Ascending aorta (tissue), 2 donors: ENCODE measurements around the gene TRAF3IP3. TPM values are rescaled to one million over a fixed set of nuclear protein-coding genes. Genes with fewer than 3 reads are reported as not detected.

Source experiments
- DNase-seq, 2 donors: peaks; one replicate each; pipeline ENCODE4 v3.0.0-alpha.2; 2019; ENCODE audit warnings: low spot score in 2 of 2
- H3K27ac ChIP-seq, 2 donors: fragments of 200-600 bp; sonication (generic); one replicate each; pipeline ENCODE4 v1.5.1; 2016 to 2017; ENCODE audit warnings: mild to moderate bottlenecking in 1 of 2
- H3K27me3 ChIP-seq: fragments of 200-600 bp; sonication (generic); one replicate; pipeline ENCODE4 v1.5.1; 2017
- H3K36me3 ChIP-seq, 2 donors: fragments of 200-600 bp; sonication (generic); one replicate each; pipeline ENCODE4 v1.5.1; 2016
- H3K4me1 ChIP-seq, 2 donors: fragments of 200-600 bp; sonication (generic); one replicate each; pipeline ENCODE4 v1.5.1; 2016 to 2017; ENCODE audit warnings: mild to moderate bottlenecking in 1 of 2
- H3K4me3 ChIP-seq, 2 donors: fragments of 200-600 bp; sonication (generic); one replicate each; pipeline ENCODE4 v1.5.1; 2016 to 2017; ENCODE audit warnings: mild to moderate bottlenecking in 1 of 2
- H3K9me3 ChIP-seq, 2 donors: fragments of 200-600 bp; sonication (generic); one replicate each; pipeline ENCODE4 v1.5.1; 2016
- CTCF ChIP-seq, 3 experiments: fragments of 200-600 bp in 2 of 3; fragments of 450-650 bp in 1 of 3; sonication (generic) in 2 of 3; IDR thresholded peaks; one replicate each; pipeline ENCODE4 v1.5.1; 2016 to 2019; ENCODE audit warnings: antibody characterized with exemption in 3 of 3, mild to moderate bottlenecking in 1 of 3, moderate library complexity in 1 of 3
- intact Hi-C: fragments of 100-400 bp; cut with DNase I; formaldehyde crosslinking; loops from one replicate; pipeline ENCODE4 v1.15.1; 2023
- total RNA-seq: library from RNA; depleted of rRNA; stranded (reverse); fragments of >200 nt; gene quantifications from one replicate; pipeline ENCODE4 v1.1.0, GENCODE V29; 2016

Gene TRAF3IP3
- total RNA-seq, result not detected

GRCh38 chr1:209755926-209756614 is at the start of gene TRAF3IP3:
TRAF3IP3 (plus strand) TSS chr1:209756053; CDS start chr1:209760040, 3,987 bp downstream.
- Histone ChIP-seq H3K27ac (no peak within 1 kb of the TSS), H3K9me3 (no peaks in the 10 kb centered on the region), H3K4me3 (no peak within 1 kb of the TSS), H3K4me1 (no peaks in the 10 kb centered on the region), H3K36me3 (no peaks in the 10 kb centered on the region), H3K27me3 (no peaks in the 10 kb centered on the region)
- peak; percentile 13 to 71 for DNase-seq
- intact Hi-C loops, result no loop called here
- no peak for TF ChIP-seq CTCF (IDR thresholded peaks at IDR 0.05)

- no peak for TF ChIP-seq CTCF (IDR thresholded peaks at IDR 0.05)
- Histone ChIP-seq H3K4me3 (no peak overlapping the region), H3K9me3 (no peaks in the 10 kb centered on the region), H3K36me3 (no peaks in the 10 kb centered on the region), H3K27me3 (no peaks in the 10 kb centered on the region), H3K4me1 (no peaks in the 10 kb centered on the region), H3K27ac (no peak overlapping the region)
- intact Hi-C loops, result no loop called here
- DNase-seq, result no peak
These were observed 49.2 kb upstream of the TRAF3IP3 start for GRCh38 chr1:209706622-209707021.

- H3K27ac ChIP-seq, result no peak overlapping the region
- DNase-seq, result no peak
- no peaks in the 10 kb centered on the region for H3K36me3 ChIP-seq
- H3K9me3 ChIP-seq, result no peaks in the 10 kb centered on the region
- no peaks in the 10 kb centered on the region for H3K4me1 ChIP-seq
- H3K4me3 ChIP-seq, result no peak overlapping the region
- H3K27me3 ChIP-seq, result no peaks in the 10 kb centered on the region
- no peak for TF ChIP-seq CTCF (IDR thresholded peaks at IDR 0.05)
- intact Hi-C loops, result no loop called here
These were observed 48.5 kb upstream of the TRAF3IP3 start for GRCh38 chr1:209707308-209707707.

GRCh38 chr1:209708297-209708696 is 47.6 kb upstream of the TRAF3IP3 start:
- H3K9me3 ChIP-seq, result no peaks in the 10 kb centered on the region
- no peaks in the 10 kb centered on the region for H3K36me3 ChIP-seq
- H3K4me1 ChIP-seq, result no peaks in the 10 kb centered on the region
- no peaks in the 10 kb centered on the region for H3K27me3 ChIP-seq
- H3K4me3 ChIP-seq, result no peak overlapping the region
- intact Hi-C loops, result no loop called here
- no peak for DNase-seq
- no peak overlapping the region for H3K27ac ChIP-seq
- TF ChIP-seq CTCF (IDR thresholded peaks at IDR 0.05), result no peak

- no peaks in the 10 kb centered on the region for H3K4me1 ChIP-seq
- H3K27me3 ChIP-seq, result no peaks in the 10 kb centered on the region
- H3K4me3 ChIP-seq, result no peak overlapping the region
- intact Hi-C loops, result no loop called here
- TF ChIP-seq CTCF (IDR thresholded peaks at IDR 0.05), result no peak
- H3K27ac ChIP-seq, result no peak overlapping the region
- no peak for DNase-seq
- H3K9me3 ChIP-seq, result no peaks in the 10 kb centered on the region
- no peaks in the 10 kb centered on the region for H3K36me3 ChIP-seq
These were observed 45.8 kb upstream of the TRAF3IP3 start for GRCh38 chr1:209710093-209710492.

GRCh38 chr1:209710847-209711246 is 45.0 kb upstream of the TRAF3IP3 start:
- intact Hi-C loops, result no loop called here
- no peak for DNase-seq
- Histone ChIP-seq H3K4me3 (no peak overlapping the region), H3K27ac (no peak overlapping the region), H3K36me3 (no peaks in the 10 kb centered on the region), H3K9me3 (no peaks in the 10 kb centered on the region), H3K27me3 (no peaks in the 10 kb centered on the region), H3K4me1 (no peaks in the 10 kb centered on the region)
- no peak for TF ChIP-seq CTCF (IDR thresholded peaks at IDR 0.05)
